NCI-H2107 treated with DMSO at 0.1 percent for 48 hours (cell line): ENCODE data around the gene DARS1.
"Not testable (repeated sequence)": the region's sequence is repeated elsewhere in the genome, so short reads cannot be mapped to it uniquely, and the experiment has no call there.

Experiments used
- DNase-seq: peaks from one replicate; lab custom pipeline; 2025; ENCODE audit not compliant: unreplicated experiment; lab: John Stamatoyannopoulos, UW

The DARS1 gene

GRCh38 chr2:135890149-135890548 is 95.3 kb downstream of the DARS1 start:
- DNase-seq: no peak

- not testable (repeated sequence) for DNase-seq
Measured at GRCh38 chr2:135888587-135888986, 96.8 kb downstream of the DARS1 start.

- no peak for DNase-seq
Measured at GRCh38 chr2:135885709-135886108, 99.7 kb downstream of the DARS1 start.

GRCh38 chr2:135882415-135882814 is 103.0 kb downstream of the DARS1 start:
- no peak for DNase-seq

GRCh38 chr2:135876770-135877169 is 108.7 kb downstream of the DARS1 start:
- DNase-seq: not testable (repeated sequence)

GRCh38 chr2:135876066-135876711 is 109.2 kb downstream of the DARS1 start, which contains the start of gene MCM6:
Gene MCM6 (minus strand): TSS chr2:135876443. CDS start chr2:135876365, 78 bp downstream.
- DNase-seq: peak; percentile 87

- no peak for DNase-seq
Measured at GRCh38 chr2:135875491-135876065, 109.8 kb downstream of the DARS1 start.

- no peak for DNase-seq
Measured at GRCh38 chr2:135874777-135875365, 110.6 kb downstream of the DARS1 start.

GRCh38 chr2:135870571-135870970 is 114.9 kb downstream of the DARS1 start:
- DNase-seq: no peak

- DNase-seq: no peak
Measured at GRCh38 chr2:135863233-135863632, 122.2 kb downstream of the DARS1 start.

- no peak for DNase-seq
Measured at GRCh38 chr2:135862718-135863117, 122.7 kb downstream of the DARS1 start.
